MCF 10A (cell line): ENCODE results near the gene OSBPL3. TPM values are rescaled to one million over a fixed set of nuclear protein-coding genes. Genes with fewer than 3 reads are reported as not detected.

Source experiments
- BruUV-seq: library from RNA; stranded (reverse); fragments of 400-500 nt; replicated peaks from 2 replicates; lab custom pipeline; 2021; lab: Mats Ljungman, UMichigan
- CTCF ChIA-PET: fragments of 300-600 bp; sonication (Branson Sonifier 250); formaldehyde crosslinking; extraction: SDS; loops from one replicate; lab custom pipeline; 2021; ENCODE audit warnings: antibody characterized with exemption, inconsistent platforms; lab: Yijun Ruan, JAX
- POLR2A ChIA-PET: fragments of 300-600, 350-650 bp; sonication (Branson Sonifier 250); formaldehyde crosslinking; extraction: SDS; loops from one replicate; lab custom pipeline; 2020; ENCODE audit warnings: antibody characterized with exemption, inconsistent platforms; lab: Yijun Ruan, JAX
- DNase-seq: peaks from one replicate; pipeline ENCODE4 v3.0.0-alpha.2; 2018; ENCODE audit not compliant: unreplicated experiment
- H3K27ac Mint-ChIP-seq: one replicate; pipeline ENCODE4 v1.8.0; 2022; ENCODE audit warnings: mild to moderate bottlenecking, low read depth, mixed read lengths; ENCODE audit not compliant: unreplicated experiment
- H3K27me3 Mint-ChIP-seq: one replicate; pipeline ENCODE4 v1.8.0; 2022; ENCODE audit warnings: mixed read lengths; ENCODE audit not compliant: insufficient read depth, unreplicated experiment
- H3K36me3 Mint-ChIP-seq: one replicate; pipeline ENCODE4 v1.8.0; 2022; ENCODE audit warnings: mild to moderate bottlenecking, moderate library complexity, mixed read lengths; ENCODE audit not compliant: insufficient read depth, unreplicated experiment
- H3K4me1 Mint-ChIP-seq: one replicate; pipeline ENCODE4 v1.8.0; 2022; ENCODE audit warnings: mixed read lengths; ENCODE audit not compliant: insufficient read depth, unreplicated experiment
- H3K4me3 Mint-ChIP-seq: one replicate; pipeline ENCODE4 v1.8.0; 2022; ENCODE audit warnings: mild to moderate bottlenecking, moderate library complexity, mixed read lengths; ENCODE audit not compliant: unreplicated experiment
- H3K9me3 Mint-ChIP-seq: one replicate; pipeline ENCODE4 v1.8.0; 2022; ENCODE audit warnings: mixed read lengths; ENCODE audit not compliant: unreplicated experiment
- CTCF ChIP-seq: fragments of 200-600 bp; IDR thresholded peaks from one replicate; pipeline ENCODE4 v1.8.0; 2022; ENCODE audit warnings: antibody characterized with exemption, mild to moderate bottlenecking; ENCODE audit not compliant: unreplicated experiment
- intact Hi-C: fragments of 100-400 bp; cut with micrococcal nuclease; formaldehyde crosslinking; loops from 2 replicates; pipeline ENCODE4 v1.14.1; 2022
- total RNA-seq: library from RNA; stranded (reverse); gene quantifications from 2 replicates; pipeline ENCODE4 v1.2.3, GENCODE V29; 2022

The OSBPL3 gene
- total RNA-seq, 1 experiment from 2014 or later: 33.8 TPM

DNA sequence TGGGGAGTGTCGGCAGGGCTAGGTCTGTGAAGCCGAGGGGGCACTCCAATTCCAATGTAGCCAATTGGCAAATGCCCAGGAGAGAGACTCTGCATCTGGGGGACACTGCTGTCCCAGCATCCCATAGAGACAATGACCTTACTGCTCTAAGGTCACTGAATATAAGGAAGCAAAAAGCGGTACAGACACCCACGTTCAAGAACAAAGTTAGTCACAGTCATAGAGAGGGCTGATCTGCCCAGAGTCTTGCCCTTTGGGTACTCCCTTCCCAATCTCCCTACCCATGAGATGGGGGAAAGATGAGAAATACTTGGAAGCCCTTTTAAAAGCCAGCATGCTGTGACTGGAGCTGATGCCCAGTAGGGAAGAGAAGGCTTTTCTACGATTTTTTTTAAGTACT is 146.4 kb downstream of the OSBPL3 start:
- H3K4me3 Mint-ChIP-seq: no peak overlapping the region
- BruUV-seq: no TSS peak
- no peaks in the 10 kb centered on the region for H3K27me3 Mint-ChIP-seq
- POLR2A ChIA-PET: interaction anchor here (1.6 kb wide), 1 partner anchor 133 kb away, joined by 3 read pairs; no protein-coding TSS in a partner anchor
- intact Hi-C loops: no loop called here
- no peak for TF ChIP-seq CTCF
- DNase-seq: no peak
- H3K4me1 Mint-ChIP-seq: peaks cover 34% of the 10 kb centered on the region
- CTCF ChIA-PET: interaction anchor here (0.8 to 1.4 kb wide), 3 partner anchors 17 to 265 kb away, joined by 3 to 5 read pairs (median 4); no protein-coding TSS in a partner anchor
- H3K9me3 Mint-ChIP-seq: no peaks in the 10 kb centered on the region
- peak overlapping the region; percentile 46 for H3K27ac Mint-ChIP-seq
- peaks cover 38% of the 10 kb centered on the region for H3K36me3 Mint-ChIP-seq

GRCh38 chr7:24831240-24831639 is 148.7 kb downstream of the OSBPL3 start:
- no TSS peak for BruUV-seq
- CTCF ChIA-PET: interaction anchor here (0.7 to 1.4 kb wide), 7 partner anchors 10 to 263 kb away, joined by 3 to 9 read pairs (median 3); partner anchors contain the start of gene OSBPL3
- DNase-seq: peak; percentile 46
- POLR2A ChIA-PET: interaction anchor here (1.0 to 3.9 kb wide), 2 partner anchors 147 to 150 kb away, joined by 3 to 14 read pairs; no protein-coding TSS in a partner anchor
- Mint-ChIP-seq H3K27ac (peak overlapping the region; percentile 42), H3K4me1 (peaks cover 48% of the 10 kb centered on the region), H3K27me3 (no peaks in the 10 kb centered on the region), H3K9me3 (no peaks in the 10 kb centered on the region), H3K36me3 (peaks cover 47% of the 10 kb centered on the region), H3K4me3 (no peak overlapping the region)
- no peak for TF ChIP-seq CTCF
- intact Hi-C loops: no loop called here

- peaks cover 55% of the 10 kb centered on the region for H3K4me1 Mint-ChIP-seq
- no peak for TF ChIP-seq CTCF
- DNase-seq: no peak
- peak overlapping the region; percentile 42 for H3K27ac Mint-ChIP-seq
- CTCF ChIA-PET: interaction anchor here (0.5 to 1.4 kb wide), 5 partner anchors 9 to 165 kb away, joined by 3 to 9 read pairs (median 5); partner anchors contain the start of gene OSBPL3
- no peak overlapping the region for H3K4me3 Mint-ChIP-seq
- intact Hi-C loops: no loop called here
- H3K27me3 Mint-ChIP-seq: no peaks in the 10 kb centered on the region
- no peaks in the 10 kb centered on the region for H3K9me3 Mint-ChIP-seq
- POLR2A ChIA-PET: interaction anchor here (0.7 to 3.9 kb wide), 4 partner anchors 10 to 191 kb away, joined by 3 to 14 read pairs (median 6); no protein-coding TSS in a partner anchor
- no TSS peak for BruUV-seq
- H3K36me3 Mint-ChIP-seq: peaks cover 54% of the 10 kb centered on the region
Observed at GRCh38 chr7:24830440-24831050, 149.4 kb downstream of the OSBPL3 start.

DNA sequence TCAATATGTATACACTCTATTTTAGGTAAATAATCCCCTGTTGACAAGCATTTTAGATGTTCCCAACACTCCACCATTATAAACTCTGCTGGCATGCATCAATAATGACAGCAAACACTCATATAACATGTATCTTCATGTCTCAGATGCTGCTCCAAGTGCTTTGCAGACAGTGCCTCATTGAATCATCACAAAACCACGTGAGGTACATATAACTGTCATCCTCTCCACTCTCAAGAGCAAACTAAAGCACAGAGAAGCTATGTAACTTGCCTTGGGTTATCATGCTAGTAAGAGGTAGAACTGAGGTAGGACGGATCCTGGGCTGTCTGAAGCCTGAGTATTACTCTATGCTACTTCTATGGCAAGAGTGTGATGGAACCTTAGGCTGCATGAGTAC is 150.2 kb downstream of the OSBPL3 start:
- ChIA-PET POLR2A (interaction anchor here (0.7 to 3.9 kb wide), 3 partner anchors 9 to 192 kb away, joined by 4 to 14 read pairs (median 7); no protein-coding TSS in a partner anchor), CTCF (interaction anchor here (0.5 to 1.7 kb wide), 2 partner anchors 152 to 164 kb away, joined by 5 read pairs; no protein-coding TSS in a partner anchor)
- peak; percentile 37 for DNase-seq
- intact Hi-C loops: no loop called here
- Mint-ChIP-seq H3K27me3 (no peaks in the 10 kb centered on the region), H3K9me3 (no peaks in the 10 kb centered on the region), H3K27ac (peak overlapping the region; percentile 42), H3K4me1 (peaks cover 63% of the 10 kb centered on the region), H3K36me3 (peaks cover 52% of the 10 kb centered on the region), H3K4me3 (no peak overlapping the region)
- TF ChIP-seq CTCF: no peak
- BruUV-seq: no TSS peak
